Measurements from ENCODE around the gene KRT3. TPM values are rescaled to one million over a fixed set of nuclear protein-coding genes. Genes with fewer than 3 reads are reported as not detected.

KRT3 gene
- total and polyA plus RNA-seq, 10 of the 15 experiments (the other 5 are each of a cell fraction or from before 2014, with no cell fraction given): not detected

DNA sequence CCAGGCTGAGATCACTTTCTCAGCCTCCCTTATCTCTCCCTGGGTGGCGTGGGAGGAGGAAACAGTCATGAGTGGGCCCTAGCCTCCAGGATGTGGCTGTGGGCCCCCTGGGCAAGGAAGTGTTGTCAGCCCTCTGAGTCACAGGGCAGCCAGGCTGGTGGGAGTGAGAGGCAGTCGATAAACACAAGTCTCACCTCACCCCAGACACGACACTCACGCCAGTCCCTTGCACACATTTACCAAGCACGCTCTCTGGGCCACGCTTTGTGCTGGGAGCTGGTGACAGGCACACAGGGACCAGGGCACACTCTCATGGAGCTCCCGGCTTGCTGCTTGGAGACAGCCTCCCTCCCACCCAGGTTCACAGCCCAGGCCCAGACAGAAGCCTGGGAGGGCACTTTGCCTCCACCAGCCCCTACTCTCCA lies 40.1 kb upstream of the KRT3 start:
- TF ChIP-seq KAT2A (conservative IDR thresholded peaks at IDR 0.05; ENCODE audit: control insufficient read depth, low read depth, low read length) (no peak), RCOR1 (conservative IDR thresholded peaks at IDR 0.05; ENCODE audit: low read depth, low read length) (no peak)
- TF ChIP-seq, protein P1, sequence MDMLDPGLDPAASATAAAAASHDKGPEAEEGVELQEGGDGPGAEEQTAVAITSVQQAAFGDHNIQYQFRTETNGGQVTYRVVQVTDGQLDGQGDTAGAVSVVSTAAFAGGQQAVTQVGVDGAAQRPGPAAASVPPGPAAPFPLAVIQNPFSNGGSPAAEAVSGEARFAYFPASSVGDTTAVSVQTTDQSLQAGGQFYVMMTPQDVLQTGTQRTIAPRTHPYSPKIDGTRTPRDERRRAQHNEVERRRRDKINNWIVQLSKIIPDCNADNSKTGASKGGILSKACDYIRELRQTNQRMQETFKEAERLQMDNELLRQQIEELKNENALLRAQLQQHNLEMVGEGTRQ (IDR thresholded peaks at IDR 0.05; ENCODE audit: borderline replicate concordance, low read depth, low read length): no peak
- Histone ChIP-seq H3K79me2 (ENCODE audit: control insufficient read depth, insufficient read depth, low read length) (no peaks in the 10 kb centered on the region), H2AFZ (ENCODE audit: control insufficient read depth, low read depth, low read length) (no peak overlapping the region), H3K27ac (ENCODE audit: control insufficient read depth, insufficient read depth) (no peak overlapping the region), H3K36me3 (ENCODE audit: control insufficient read depth in 2 of 2, insufficient read depth in 2 of 2, low read length in 1 of 2) (no peaks in the 10 kb centered on the region), H3K9ac (ENCODE audit: control insufficient read depth, insufficient read depth, low read length) (no peak overlapping the region), H3K4me3 (no peak overlapping the region), H3K4me1 (ENCODE audit: control insufficient read depth, insufficient read depth, low read length) (no peaks in the 10 kb centered on the region), H3K9me3 (replicated peaks; ENCODE audit: control insufficient read depth, insufficient read depth, low read length) (no peaks in the 10 kb centered on the region), H3K27me3 (replicated peaks in 1 of 2; ENCODE audit: control insufficient read depth in 2 of 2, insufficient read depth in 2 of 2, low read length in 1 of 2) (peaks cover 5 to 7% of the 10 kb centered on the region in 2 experiments; a peak in 3 of 4 replicates), H3K4me2 (ENCODE audit: control insufficient read depth, insufficient read depth) (no peak overlapping the region), H4K20me1 (ENCODE audit: control insufficient read depth, insufficient read depth) (no peaks in the 10 kb centered on the region)
- POLR2A ChIA-PET: no interaction called here
- DNase-seq (ENCODE audit: low read depth, low spot score): no peak
- no TSS peak for BruUV-seq (replicated peaks)
- CTCF ChIA-PET: interaction anchor here (1.4 kb wide), 1 partner anchor 30 kb away, joined by 4 read pairs; no protein-coding TSS in a partner anchor
- in situ Hi-C loops (cut with MboI): no loop called here
- ATAC-seq: no peak
- SMC1A ChIA-PET (ENCODE audit: uncharacterized antibody, unreplicated experiment): no interaction called here
- RAD21 ChIA-PET (ENCODE audit: unreplicated experiment): no interaction called here
- WGBS (ENCODE audit: insufficient coverage, insufficient replicate concordance, low lambda C conversion rate, missing lambda C conversion rate): 5% methylated on average over 4 of the region's 7 CpGs
- FAIRE-seq: no peak
- intact Hi-C loops (cut with micrococcal nuclease; ENCODE audit: unreplicated experiment): no loop called here

DNA sequence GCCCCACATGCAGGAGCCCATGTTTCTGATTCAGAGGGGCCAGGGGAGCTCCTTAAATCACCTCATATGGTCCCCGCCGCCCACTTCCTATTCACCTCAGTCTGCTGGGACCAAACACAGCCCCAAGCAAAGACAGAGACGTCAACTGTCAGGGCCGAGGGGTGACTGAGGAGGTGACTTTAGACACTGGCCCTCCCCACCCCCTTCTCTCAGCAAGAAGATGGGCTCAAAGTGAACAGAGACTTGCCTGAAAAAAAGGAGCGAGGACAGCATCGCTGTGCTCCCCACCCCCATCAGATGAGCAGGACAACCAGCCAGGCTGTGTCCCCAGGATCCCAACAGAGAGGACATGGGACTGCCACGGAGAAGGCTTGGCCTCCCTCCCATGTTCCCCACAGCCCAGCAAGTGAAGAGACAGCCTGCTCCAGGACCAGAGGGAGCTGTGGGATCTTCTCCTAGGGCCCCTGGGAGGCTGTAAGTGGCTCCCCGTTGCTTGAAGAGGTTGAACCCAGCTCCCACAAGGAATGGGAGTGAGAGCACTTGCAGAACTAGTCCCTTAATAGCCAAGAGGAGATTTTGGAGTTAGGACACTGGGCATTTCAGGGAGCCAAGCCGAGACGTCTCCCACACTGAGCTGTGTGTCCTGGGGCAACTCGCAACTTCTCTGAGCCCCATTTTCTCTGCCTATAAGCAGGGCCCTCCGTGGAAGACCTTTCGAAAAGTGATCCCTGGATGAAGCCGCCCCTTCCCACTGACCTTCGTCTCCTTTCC lies 39.5 kb upstream of the KRT3 start:
- intact Hi-C loops (cut with micrococcal nuclease; ENCODE audit: unreplicated experiment) (no loop called here), in situ Hi-C loops (cut with MboI) (no loop called here)
- H3K4me1 ChIP-seq (ENCODE audit: control insufficient read depth, insufficient read depth, low read length): no peaks in the 10 kb centered on the region
- no peak for FAIRE-seq
- ChIA-PET RAD21 (ENCODE audit: unreplicated experiment) (no interaction called here), SMC1A (ENCODE audit: uncharacterized antibody, unreplicated experiment) (no interaction called here), CTCF (interaction anchor here (1.4 kb wide), 1 partner anchor 30 kb away, joined by 4 read pairs; no protein-coding TSS in a partner anchor), POLR2A (no interaction called here)
- no peak overlapping the region for H2AFZ ChIP-seq (ENCODE audit: control insufficient read depth, low read depth, low read length)
- DNase-seq (ENCODE audit: low read depth, low spot score): no peak
- no peaks in the 10 kb centered on the region for H4K20me1 ChIP-seq (ENCODE audit: control insufficient read depth, insufficient read depth)
- no peak overlapping the region for H3K4me3 ChIP-seq
- no peak overlapping the region for H3K4me2 ChIP-seq (ENCODE audit: control insufficient read depth, insufficient read depth)
- H3K9me3 ChIP-seq (replicated peaks; ENCODE audit: control insufficient read depth, insufficient read depth, low read length): no peaks in the 10 kb centered on the region
- no peak for ATAC-seq
- H3K27ac ChIP-seq (ENCODE audit: control insufficient read depth, insufficient read depth): no peak overlapping the region
- H3K27me3 ChIP-seq (replicated peaks in 1 of 2; ENCODE audit: control insufficient read depth in 2 of 2, insufficient read depth in 2 of 2, low read length in 1 of 2): peaks cover 5 to 7% of the 10 kb centered on the region in 2 experiments; a peak in 3 of 4 replicates
- no peaks in the 10 kb centered on the region for H3K36me3 ChIP-seq (ENCODE audit: control insufficient read depth in 2 of 2, insufficient read depth in 2 of 2, low read length in 1 of 2)
- no TSS peak for BruUV-seq (replicated peaks)
- H3K79me2 ChIP-seq (ENCODE audit: control insufficient read depth, insufficient read depth, low read length): no peaks in the 10 kb centered on the region
- WGBS (ENCODE audit: insufficient coverage, insufficient replicate concordance, low lambda C conversion rate, missing lambda C conversion rate): 28% methylated on average over 15 of the region's 15 CpGs
- no peak overlapping the region for H3K9ac ChIP-seq (ENCODE audit: control insufficient read depth, insufficient read depth, low read length)
- TF ChIP-seq RAD51 (IDR thresholded peaks at IDR 0.05) (no peak), JUNB (IDR thresholded peaks at IDR 0.05) (no peak), SPI1 (IDR thresholded peaks at IDR 0.05; ENCODE audit: borderline replicate concordance, insufficient read depth, low read depth, low read length) (no peak), SMARCA5 (IDR thresholded peaks at IDR 0.05) (no peak), ESRRA (IDR thresholded peaks at IDR 0.05; ENCODE audit: low read length) (no peak), MEF2B (IDR thresholded peaks at IDR 0.05; ENCODE audit: partially characterized antibody, poor library complexity, severe bottlenecking) (no peak), CREM (IDR thresholded peaks at IDR 0.05; ENCODE audit: low read depth) (no peak), SREBF1 (IDR thresholded peaks at IDR 0.05; ENCODE audit: low read length) (no peak), TAF1 (IDR thresholded peaks at IDR 0.05; ENCODE audit: borderline replicate concordance, low read depth, low read length) (no peak), STAT3 (IDR thresholded peaks at IDR 0.05; ENCODE audit: low read depth, low read length) (no peak), GATAD2B (conservative IDR thresholded peaks at IDR 0.05; ENCODE audit: low read depth) (no peak), ZNF622 (IDR thresholded peaks at IDR 0.05) (no peak)
- TF ChIP-seq, protein P1 (IDR thresholded peaks at IDR 0.05; ENCODE audit: borderline replicate concordance, low read depth, low read length): no peak
- TF ChIP-seq, protein P2, sequence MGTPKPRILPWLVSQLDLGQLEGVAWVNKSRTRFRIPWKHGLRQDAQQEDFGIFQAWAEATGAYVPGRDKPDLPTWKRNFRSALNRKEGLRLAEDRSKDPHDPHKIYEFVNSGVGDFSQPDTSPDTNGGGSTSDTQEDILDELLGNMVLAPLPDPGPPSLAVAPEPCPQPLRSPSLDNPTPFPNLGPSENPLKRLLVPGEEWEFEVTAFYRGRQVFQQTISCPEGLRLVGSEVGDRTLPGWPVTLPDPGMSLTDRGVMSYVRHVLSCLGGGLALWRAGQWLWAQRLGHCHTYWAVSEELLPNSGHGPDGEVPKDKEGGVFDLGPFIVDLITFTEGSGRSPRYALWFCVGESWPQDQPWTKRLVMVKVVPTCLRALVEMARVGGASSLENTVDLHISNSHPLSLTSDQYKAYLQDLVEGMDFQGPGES (IDR thresholded peaks at IDR 0.05): no peak

All from GM12878 (cell line).